ENCODE results near the gene LINC01488.

Gene LINC01488

DNA sequence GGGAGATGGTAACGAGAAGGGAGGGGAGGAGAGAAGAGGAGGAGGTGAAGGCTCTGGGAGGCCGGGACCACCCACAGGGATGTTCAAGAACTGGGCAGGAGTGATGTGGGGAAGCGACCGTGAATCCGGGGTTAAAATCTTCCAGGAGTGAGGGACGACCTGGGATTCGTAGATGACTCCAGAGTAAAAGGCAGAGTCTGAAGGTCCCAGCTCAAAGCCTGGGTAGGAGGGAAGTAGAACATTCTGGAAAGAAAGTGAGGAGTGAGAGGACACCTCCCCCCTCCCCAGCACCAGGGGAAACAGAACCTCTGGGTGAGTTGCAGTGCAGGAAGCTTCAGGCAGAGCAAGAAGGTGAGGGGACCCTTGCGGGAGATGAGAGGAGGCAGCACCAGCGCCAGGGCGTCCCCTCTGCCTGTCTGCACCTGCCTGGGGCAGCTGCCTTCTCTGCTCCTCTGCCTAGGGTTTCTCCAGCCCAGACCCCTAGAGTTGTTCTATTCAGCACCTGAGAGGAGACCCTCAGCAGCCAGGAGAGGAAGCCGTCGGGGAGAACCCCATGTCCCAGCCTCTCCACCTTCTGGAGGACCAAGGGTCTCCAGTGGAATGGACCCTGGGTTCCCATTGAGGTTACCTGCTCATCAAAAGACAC is 49.7 kb downstream of the LINC01488 start:
- no peak for DNase-seq (ENCODE audit: low read depth)
- H3K4me3 ChIP-seq (ENCODE audit: control insufficient read depth, low read depth, low read length) = no peak overlapping the region
- TF ChIP-seq, protein P1, sequence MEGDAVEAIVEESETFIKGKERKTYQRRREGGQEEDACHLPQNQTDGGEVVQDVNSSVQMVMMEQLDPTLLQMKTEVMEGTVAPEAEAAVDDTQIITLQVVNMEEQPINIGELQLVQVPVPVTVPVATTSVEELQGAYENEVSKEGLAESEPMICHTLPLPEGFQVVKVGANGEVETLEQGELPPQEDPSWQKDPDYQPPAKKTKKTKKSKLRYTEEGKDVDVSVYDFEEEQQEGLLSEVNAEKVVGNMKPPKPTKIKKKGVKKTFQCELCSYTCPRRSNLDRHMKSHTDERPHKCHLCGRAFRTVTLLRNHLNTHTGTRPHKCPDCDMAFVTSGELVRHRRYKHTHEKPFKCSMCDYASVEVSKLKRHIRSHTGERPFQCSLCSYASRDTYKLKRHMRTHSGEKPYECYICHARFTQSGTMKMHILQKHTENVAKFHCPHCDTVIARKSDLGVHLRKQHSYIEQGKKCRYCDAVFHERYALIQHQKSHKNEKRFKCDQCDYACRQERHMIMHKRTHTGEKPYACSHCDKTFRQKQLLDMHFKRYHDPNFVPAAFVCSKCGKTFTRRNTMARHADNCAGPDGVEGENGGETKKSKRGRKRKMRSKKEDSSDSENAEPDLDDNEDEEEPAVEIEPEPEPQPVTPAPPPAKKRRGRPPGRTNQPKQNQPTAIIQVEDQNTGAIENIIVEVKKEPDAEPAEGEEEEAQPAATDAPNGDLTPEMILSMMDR (IDR thresholded peaks at IDR 0.05; ENCODE audit: control insufficient read depth, insufficient read depth, low read depth, low read length, missing control alignments) = no peak

DNA sequence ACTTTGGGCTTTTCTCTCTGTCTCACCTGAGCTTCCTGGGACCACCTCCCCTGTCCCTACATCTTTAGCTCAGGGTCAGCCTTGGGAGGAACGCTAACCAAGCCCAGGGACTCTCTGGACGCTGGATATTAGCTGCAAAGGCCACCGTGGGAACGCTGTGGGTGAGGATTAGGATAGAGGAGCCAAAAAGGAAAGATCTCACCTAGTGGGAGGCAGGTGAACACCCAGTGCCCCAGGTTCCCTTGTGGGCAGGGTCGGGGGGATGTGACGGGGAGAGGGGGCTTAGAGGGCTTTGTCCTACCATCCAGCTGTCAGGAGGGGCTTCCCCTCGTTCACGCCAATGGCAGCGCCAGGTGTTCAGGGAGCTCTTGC is 50.2 kb downstream of the LINC01488 start:
- TF ChIP-seq, protein P1 (IDR thresholded peaks at IDR 0.05; ENCODE audit: control insufficient read depth, insufficient read depth, low read depth, low read length, missing control alignments) = no peak
- DNase-seq (ENCODE audit: low read depth) = no peak
- no peak overlapping the region for H3K4me3 ChIP-seq (ENCODE audit: control insufficient read depth, low read depth, low read length)

DNA sequence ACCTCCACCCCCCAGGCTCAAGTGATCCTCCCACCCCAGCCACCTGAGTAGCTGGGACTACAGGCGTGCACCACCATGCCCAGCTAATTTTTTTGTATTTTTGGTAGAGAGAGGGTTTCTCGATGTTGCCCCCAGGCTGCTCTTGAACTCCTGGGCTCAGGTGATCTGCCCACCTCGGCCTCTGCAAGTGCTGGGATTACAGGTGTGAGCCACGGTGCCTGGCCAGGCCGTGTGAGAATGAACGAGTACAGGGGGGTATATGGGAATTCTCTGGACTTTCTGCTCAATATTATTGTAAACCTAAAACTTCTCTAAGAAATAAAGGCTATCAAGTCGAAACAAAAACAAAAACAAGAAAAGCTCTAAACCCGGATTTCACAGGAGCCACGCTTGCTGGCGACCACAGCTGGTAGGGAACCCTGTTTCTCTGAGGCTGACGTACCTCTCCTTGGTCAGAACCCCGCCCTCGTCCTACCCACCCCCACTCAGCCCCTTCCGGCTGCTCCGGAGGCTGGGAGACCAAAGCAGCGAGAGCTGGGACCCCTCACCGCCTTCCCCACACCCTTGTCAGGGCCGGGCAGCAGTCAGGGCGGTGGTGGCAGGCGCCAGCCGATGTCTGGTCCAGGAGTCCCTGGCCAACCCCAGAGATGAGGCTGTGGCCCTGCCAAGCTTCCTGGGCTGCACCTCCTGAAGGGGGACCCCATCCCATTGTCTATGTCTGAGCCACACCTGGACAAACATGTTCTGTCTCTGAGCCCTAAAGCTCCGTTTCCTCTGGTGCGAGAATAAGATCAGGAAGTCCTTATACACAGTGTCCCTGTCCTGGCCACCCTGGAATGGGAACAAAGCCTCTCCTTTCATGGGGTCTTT is 52.1 kb downstream of the LINC01488 start:
- no peak for DNase-seq (ENCODE audit: low read depth)
- TF ChIP-seq, protein P1 (IDR thresholded peaks at IDR 0.05; ENCODE audit: control insufficient read depth, insufficient read depth, low read depth, low read length, missing control alignments) = no peak

DNA sequence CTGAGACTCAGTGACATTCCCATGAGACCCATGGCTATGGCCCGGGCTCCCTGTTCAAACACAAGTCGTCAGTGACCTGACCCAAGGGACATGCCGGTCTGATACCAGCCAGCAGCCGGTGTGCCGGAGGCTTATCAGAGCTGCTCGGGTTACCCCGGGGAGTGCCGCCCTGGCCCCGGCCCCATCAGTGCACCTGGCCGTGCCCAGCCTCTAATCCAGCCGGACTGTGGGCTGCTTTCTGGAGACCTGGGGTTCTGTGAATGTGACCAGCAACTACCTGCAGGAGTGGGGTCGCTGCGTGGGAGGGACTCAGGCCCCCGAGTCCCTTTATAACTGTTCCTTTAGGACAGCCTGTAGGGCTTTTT is 52.7 kb downstream of the LINC01488 start:
- DNase-seq (ENCODE audit: low read depth) = no peak
- TF ChIP-seq, protein P1 (IDR thresholded peaks at IDR 0.05; ENCODE audit: control insufficient read depth, insufficient read depth, low read depth, low read length, missing control alignments) = no peak
- no peak overlapping the region for H3K4me3 ChIP-seq (ENCODE audit: control insufficient read depth, low read depth, low read length)

More for the DNA sequence above, 52.1 kb downstream of the LINC01488 start:
- no peak overlapping the region for H3K4me3 ChIP-seq (ENCODE audit: control insufficient read depth, low read depth, low read length)

DNA sequence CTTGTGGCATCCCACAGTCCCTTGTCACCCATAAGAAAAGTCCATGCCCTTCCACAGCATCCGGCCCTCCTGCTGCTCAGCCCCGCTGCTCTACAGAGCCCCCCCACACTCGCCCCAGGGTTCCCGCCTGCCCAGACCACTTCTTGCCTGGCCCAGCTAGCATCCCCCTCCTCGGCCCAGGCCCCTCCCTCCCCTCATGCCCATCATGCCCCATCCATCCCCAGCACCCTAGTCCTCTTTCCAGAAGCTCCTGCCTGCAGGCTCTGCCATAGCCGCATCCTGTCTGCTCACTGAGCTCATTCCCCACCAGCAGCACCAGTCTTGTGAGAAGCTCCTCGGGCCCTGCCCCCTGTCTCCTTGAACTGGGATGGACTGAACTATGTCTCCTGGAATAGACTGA is 54.4 kb downstream of the LINC01488 start:
- no peak for DNase-seq (ENCODE audit: low read depth)
- no peak overlapping the region for H3K4me3 ChIP-seq (ENCODE audit: control insufficient read depth, low read depth, low read length)
- TF ChIP-seq, protein P1 (IDR thresholded peaks at IDR 0.05; ENCODE audit: control insufficient read depth, insufficient read depth, low read depth, low read length, missing control alignments) = no peak

DNA sequence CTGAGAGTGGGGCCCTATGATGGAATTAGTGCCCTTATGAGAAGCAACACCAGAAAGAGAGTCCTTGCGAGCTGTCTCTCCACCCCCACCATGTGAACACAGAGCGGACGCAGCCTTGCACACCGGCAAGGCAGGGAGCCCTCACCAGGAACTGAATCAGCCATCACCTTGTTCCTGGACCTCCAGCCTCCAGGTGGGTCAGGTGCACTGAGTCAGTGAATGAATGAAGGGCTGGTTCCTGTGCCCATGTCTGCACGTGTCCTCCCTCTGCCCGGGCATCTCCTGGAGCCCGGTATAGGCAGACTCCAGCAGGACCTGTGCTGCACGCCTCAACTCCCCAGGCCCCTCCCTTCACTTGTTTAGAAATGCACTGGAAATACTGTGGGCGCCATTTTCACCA is 54.9 kb downstream of the LINC01488 start:
- no peak for DNase-seq (ENCODE audit: low read depth)
- H3K4me3 ChIP-seq (ENCODE audit: control insufficient read depth, low read depth, low read length) = no peak overlapping the region
- TF ChIP-seq, protein P1 (IDR thresholded peaks at IDR 0.05; ENCODE audit: control insufficient read depth, insufficient read depth, low read depth, low read length, missing control alignments) = no peak

Data from AG09309 (cell line).